ENCODE results near the gene CDH22. TPM values are rescaled to one million over a fixed set of nuclear protein-coding genes. Genes with fewer than 3 reads are reported as not detected.

The CDH22 gene
- total RNA-seq, 4 donors from 2014 or later: 0.11 to 2.3 (median 0.76) TPM

- H3K4me1 ChIP-seq: peaks cover 0 to 12% (median 0%) of the 10 kb centered on the region in 3 donors
- peaks cover 0 to 75% (median 8%) of the 10 kb centered on the region in 4 donors for H3K27me3 ChIP-seq
- TF ChIP-seq CTCF (IDR thresholded peaks at IDR 0.05): no peak
- TF ChIP-seq POLR2A (IDR thresholded peaks at IDR 0.05): no peak
- no peaks in the 10 kb centered on the region for H3K36me3 ChIP-seq
- 29 to 43% methylated on average over 4 to 11 of the region's 13 CpGs for WGBS, 2 donors
- H3K4me3 ChIP-seq: no peak overlapping the region
- no peaks in the 10 kb centered on the region for H3K9me3 ChIP-seq
- intact Hi-C loops (cut with DNase I): loop anchor here (10.0 kb wide), 1 partner anchor 145 kb away; the partner anchor contains the start of gene SLC12A5
- DNase-seq: no peak
- H3K27ac ChIP-seq: no peak overlapping the region
Observed at GRCh38 chr20:46169245-46170171, 138.8 kb downstream of the CDH22 start.

GRCh38 chr20:46168438-46168837, 139.9 kb downstream of the CDH22 start:
- WGBS, 2 donors: 43 to 66% methylated on average over 5 to 8 of the region's 8 CpGs
- H3K27me3 ChIP-seq: peaks cover 0 to 75% (median 0%) of the 10 kb centered on the region in 4 donors
- intact Hi-C loops (cut with DNase I): no loop called here
- no peaks in the 10 kb centered on the region for H3K36me3 ChIP-seq
- DNase-seq: no peak
- H3K27ac ChIP-seq: no peak overlapping the region
- H3K4me1 ChIP-seq: peaks cover 0 to 9% (median 0%) of the 10 kb centered on the region in 3 donors
- no peaks in the 10 kb centered on the region for H3K9me3 ChIP-seq
- no peak overlapping the region for H3K4me3 ChIP-seq
- TF ChIP-seq CTCF (IDR thresholded peaks at IDR 0.05) (no peak), POLR2A (IDR thresholded peaks at IDR 0.05) (no peak)

- H3K9me3 ChIP-seq: no peaks in the 10 kb centered on the region
- H3K27me3 ChIP-seq: peaks cover 0 to 75% (median 0%) of the 10 kb centered on the region in 4 donors
- TF ChIP-seq POLR2A (IDR thresholded peaks at IDR 0.05) (no peak), CTCF (IDR thresholded peaks at IDR 0.05) (no peak)
- peaks cover 0 to 9% (median 0%) of the 10 kb centered on the region in 3 donors for H3K4me1 ChIP-seq
- no peaks in the 10 kb centered on the region for H3K36me3 ChIP-seq
- DNase-seq: no peak
- H3K4me3 ChIP-seq: no peak overlapping the region
- intact Hi-C loops (cut with DNase I): no loop called here
- no peak overlapping the region for H3K27ac ChIP-seq
Observed at GRCh38 chr20:46167080-46167479, 141.2 kb downstream of the CDH22 start.

- 55 to 60% methylated on average over 7 of the region's 7 CpGs for WGBS, 2 donors
- intact Hi-C loops (cut with DNase I): no loop called here
Observed at GRCh38 chr20:46164254-46164653, 144.0 kb downstream of the CDH22 start.

More at GRCh38 chr20:46164254-46164653, 144.0 kb downstream of the CDH22 start:
- DNase-seq: no peak
- H3K4me3 ChIP-seq: no peak overlapping the region
- no peak overlapping the region for H3K27ac ChIP-seq
- H3K4me1 ChIP-seq: peaks cover 0 to 2% (median 0%) of the 10 kb centered on the region in 3 donors
- H3K9me3 ChIP-seq: no peaks in the 10 kb centered on the region
- TF ChIP-seq CTCF (IDR thresholded peaks at IDR 0.05) (no peak), POLR2A (IDR thresholded peaks at IDR 0.05) (no peak)
- no peaks in the 10 kb centered on the region for H3K36me3 ChIP-seq
- peaks cover 0 to 82% (median 0%) of the 10 kb centered on the region in 4 donors for H3K27me3 ChIP-seq

Data from esophagus squamous epithelium (tissue), 5 donors.